Thoracic aorta (tissue), 2 donors: ENCODE data around the gene LRRC27. TPM values are rescaled to one million over a fixed set of nuclear protein-coding genes. Genes with fewer than 3 reads are reported as not detected.
"Not testable (repeated sequence)": the region's sequence is repeated elsewhere in the genome, so short reads cannot be mapped to it uniquely, and the experiment has no call there.

ENCODE experiments used
- ATAC-seq: fragments of 150-250 bp; one replicate; pipeline ENCODE4 v1.8.0; 2017; ENCODE audit warnings: low read depth; ENCODE audit not compliant: insufficient number of reproducible peaks, low FRiP score
- DNase-seq: peaks from one replicate; pipeline ENCODE4 v3.0.0-alpha.2; 2020; ENCODE audit warnings: low spot score
- H3K27ac ChIP-seq, 2 donors: fragments of 200-600 bp; sonication (generic); 1 replicate in 1 of 2; 2 replicates in 1 of 2; pipeline ENCODE4 v1.5.1; 2016; ENCODE audit warnings: mild to moderate bottlenecking in 2 of 2, moderate library complexity in 2 of 2
- H3K27me3 ChIP-seq: fragments of 200-600 bp; sonication (generic); replicated peaks from 2 replicates; pipeline ENCODE4 v1.6.0; 2016; ENCODE audit warnings: mild to moderate bottlenecking; ENCODE audit not compliant: insufficient read depth
- H3K36me3 ChIP-seq: fragments of 200-600 bp; sonication (generic); one replicate; pipeline ENCODE4 v1.5.1; 2016
- H3K4me1 ChIP-seq, 2 donors: fragments of 200-600 bp; sonication (generic); 1 replicate in 1 of 2; 2 replicates in 1 of 2; pipeline versions ENCODE4 v1.5.1 to v1.6.0; 2016; ENCODE audit warnings: low read depth in 2 of 2, mild to moderate bottlenecking in 1 of 2; ENCODE audit not compliant: control insufficient read depth in 1 of 2
- H3K4me3 ChIP-seq: fragments of 200-600 bp; sonication (generic); 2 replicates; pipeline ENCODE4 v1.5.1; 2016; ENCODE audit warnings: mild to moderate bottlenecking
- H3K9me3 ChIP-seq: fragments of 200-600 bp; sonication (generic); 2 replicates; pipeline ENCODE4 v1.5.1; 2016
- total RNA-seq, 2 donors: library from RNA; depleted of rRNA; stranded (reverse); fragments of >200 nt; gene quantifications; one replicate each; pipeline versions ENCODE4 v1.1.0 to v1.2.3, GENCODE V29; 2016
- TF ChIP-seq, protein P1 (sequence below): fragments of 200-600 bp; sonication (generic); IDR thresholded peaks from one replicate; pipeline ENCODE4 v1.5.1; 2019; ENCODE audit warnings: antibody characterized with exemption

Gene LRRC27
- total RNA-seq, 2 donors from 2014 or later: 3.2 to 8.9 TPM

DNA sequence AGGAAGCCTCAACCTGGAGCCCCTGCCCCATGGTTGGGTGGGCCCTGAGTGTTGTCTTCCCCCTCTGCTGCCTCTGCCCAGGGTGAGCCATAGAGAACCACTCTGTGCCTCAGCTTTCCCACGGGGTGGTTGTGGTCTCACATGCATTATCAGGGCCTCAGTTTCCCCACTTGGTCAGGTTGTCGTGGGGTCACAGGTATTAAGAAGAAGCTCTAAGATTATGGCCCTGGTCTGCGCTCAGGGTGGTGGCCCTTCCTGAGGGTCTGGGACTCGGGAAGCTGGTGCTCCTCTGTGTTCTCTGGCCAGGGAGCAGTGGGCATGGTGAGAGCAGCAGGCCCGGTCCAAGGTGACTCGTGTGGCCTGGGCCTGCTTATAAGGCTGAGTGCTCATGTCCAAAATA, 17.8 kb downstream of the LRRC27 start:
- TF ChIP-seq, protein P1, sequence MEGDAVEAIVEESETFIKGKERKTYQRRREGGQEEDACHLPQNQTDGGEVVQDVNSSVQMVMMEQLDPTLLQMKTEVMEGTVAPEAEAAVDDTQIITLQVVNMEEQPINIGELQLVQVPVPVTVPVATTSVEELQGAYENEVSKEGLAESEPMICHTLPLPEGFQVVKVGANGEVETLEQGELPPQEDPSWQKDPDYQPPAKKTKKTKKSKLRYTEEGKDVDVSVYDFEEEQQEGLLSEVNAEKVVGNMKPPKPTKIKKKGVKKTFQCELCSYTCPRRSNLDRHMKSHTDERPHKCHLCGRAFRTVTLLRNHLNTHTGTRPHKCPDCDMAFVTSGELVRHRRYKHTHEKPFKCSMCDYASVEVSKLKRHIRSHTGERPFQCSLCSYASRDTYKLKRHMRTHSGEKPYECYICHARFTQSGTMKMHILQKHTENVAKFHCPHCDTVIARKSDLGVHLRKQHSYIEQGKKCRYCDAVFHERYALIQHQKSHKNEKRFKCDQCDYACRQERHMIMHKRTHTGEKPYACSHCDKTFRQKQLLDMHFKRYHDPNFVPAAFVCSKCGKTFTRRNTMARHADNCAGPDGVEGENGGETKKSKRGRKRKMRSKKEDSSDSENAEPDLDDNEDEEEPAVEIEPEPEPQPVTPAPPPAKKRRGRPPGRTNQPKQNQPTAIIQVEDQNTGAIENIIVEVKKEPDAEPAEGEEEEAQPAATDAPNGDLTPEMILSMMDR: no peak
- H3K36me3 ChIP-seq: no peaks in the 10 kb centered on the region
- H3K4me3 ChIP-seq: no peak overlapping the region
- H3K27ac ChIP-seq: no peak overlapping the region
- no peaks in the 10 kb centered on the region for H3K4me1 ChIP-seq
- DNase-seq: no peak
- no peak for ATAC-seq
- H3K27me3 ChIP-seq: no peaks in the 10 kb centered on the region
- H3K9me3 ChIP-seq: no peaks in the 10 kb centered on the region

DNA sequence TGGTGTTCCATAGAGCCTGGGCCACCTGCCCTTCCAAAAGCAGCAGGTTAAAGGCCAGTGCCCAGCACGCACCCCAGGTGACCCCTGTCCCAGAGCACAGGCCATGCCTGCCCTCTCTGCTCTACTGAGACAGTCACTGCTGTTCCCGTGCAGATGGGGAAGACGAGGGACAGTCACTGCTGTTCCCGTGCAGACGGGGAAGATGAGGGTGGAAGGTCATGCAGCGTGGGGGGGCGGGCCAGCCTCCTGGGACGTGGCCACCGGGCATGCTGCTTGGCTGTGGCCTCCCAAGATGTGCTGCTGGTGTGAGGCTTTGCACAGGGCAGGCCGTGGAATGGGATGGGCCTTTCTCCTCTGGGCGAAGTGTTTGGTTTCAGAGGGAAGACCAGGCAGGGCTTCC, 18.4 kb downstream of the LRRC27 start:
- H3K27ac ChIP-seq: no peak overlapping the region
- TF ChIP-seq, protein P1: no peak
- no peaks in the 10 kb centered on the region for H3K36me3 ChIP-seq
- no peak for ATAC-seq
- no peaks in the 10 kb centered on the region for H3K4me1 ChIP-seq
- no peak overlapping the region for H3K4me3 ChIP-seq
- H3K9me3 ChIP-seq: no peaks in the 10 kb centered on the region
- no peak for DNase-seq
- no peaks in the 10 kb centered on the region for H3K27me3 ChIP-seq

DNA sequence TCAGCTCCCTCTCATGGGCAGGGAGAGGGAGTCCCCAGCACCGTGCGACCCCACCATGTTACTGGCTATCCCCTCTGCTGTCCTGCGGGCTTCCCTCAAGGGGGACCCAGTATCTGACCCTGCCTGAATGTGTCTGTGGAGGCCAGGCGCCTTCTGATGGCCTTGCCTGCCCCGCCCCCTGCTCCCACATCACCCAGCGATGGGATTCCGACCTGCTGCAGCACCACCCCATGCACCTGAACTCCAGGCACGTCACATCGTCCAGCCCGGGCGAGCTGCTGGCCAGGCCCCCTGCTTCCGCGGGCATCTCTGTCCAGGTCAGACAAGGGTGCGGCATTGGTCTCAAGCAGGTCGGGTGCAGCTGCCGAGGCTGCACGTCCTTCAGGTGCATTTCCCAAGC, 19.0 kb downstream of the LRRC27 start:
- TF ChIP-seq, protein P1: no peak
- no peaks in the 10 kb centered on the region for H3K4me1 ChIP-seq
- no peaks in the 10 kb centered on the region for H3K27me3 ChIP-seq
- H3K36me3 ChIP-seq: no peaks in the 10 kb centered on the region
- no peak overlapping the region for H3K4me3 ChIP-seq
- H3K27ac ChIP-seq: no peak overlapping the region
- no peaks in the 10 kb centered on the region for H3K9me3 ChIP-seq
- ATAC-seq (no peak), DNase-seq (no peak)

DNA sequence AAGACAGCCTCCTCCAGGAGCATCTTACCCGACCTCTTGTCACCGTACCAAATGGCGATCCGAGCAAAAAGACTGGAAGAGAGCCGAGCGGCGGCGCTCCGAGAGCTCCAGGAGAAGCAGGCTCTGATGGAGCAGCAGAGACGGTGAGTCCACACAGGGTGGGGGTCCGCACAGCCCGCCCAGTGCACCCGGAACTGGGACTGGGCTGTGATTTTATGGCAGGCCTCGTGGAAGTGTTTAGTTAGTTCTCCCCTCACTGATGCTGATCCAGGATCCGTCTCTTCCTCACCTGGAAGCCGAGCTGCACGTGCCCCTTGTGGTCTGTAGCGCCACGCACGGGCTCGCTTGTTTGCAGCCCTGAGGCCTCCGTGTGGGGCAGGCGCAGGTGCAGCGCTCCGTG, 19.6 kb downstream of the LRRC27 start:
- H3K36me3 ChIP-seq: no peaks in the 10 kb centered on the region

DNA sequence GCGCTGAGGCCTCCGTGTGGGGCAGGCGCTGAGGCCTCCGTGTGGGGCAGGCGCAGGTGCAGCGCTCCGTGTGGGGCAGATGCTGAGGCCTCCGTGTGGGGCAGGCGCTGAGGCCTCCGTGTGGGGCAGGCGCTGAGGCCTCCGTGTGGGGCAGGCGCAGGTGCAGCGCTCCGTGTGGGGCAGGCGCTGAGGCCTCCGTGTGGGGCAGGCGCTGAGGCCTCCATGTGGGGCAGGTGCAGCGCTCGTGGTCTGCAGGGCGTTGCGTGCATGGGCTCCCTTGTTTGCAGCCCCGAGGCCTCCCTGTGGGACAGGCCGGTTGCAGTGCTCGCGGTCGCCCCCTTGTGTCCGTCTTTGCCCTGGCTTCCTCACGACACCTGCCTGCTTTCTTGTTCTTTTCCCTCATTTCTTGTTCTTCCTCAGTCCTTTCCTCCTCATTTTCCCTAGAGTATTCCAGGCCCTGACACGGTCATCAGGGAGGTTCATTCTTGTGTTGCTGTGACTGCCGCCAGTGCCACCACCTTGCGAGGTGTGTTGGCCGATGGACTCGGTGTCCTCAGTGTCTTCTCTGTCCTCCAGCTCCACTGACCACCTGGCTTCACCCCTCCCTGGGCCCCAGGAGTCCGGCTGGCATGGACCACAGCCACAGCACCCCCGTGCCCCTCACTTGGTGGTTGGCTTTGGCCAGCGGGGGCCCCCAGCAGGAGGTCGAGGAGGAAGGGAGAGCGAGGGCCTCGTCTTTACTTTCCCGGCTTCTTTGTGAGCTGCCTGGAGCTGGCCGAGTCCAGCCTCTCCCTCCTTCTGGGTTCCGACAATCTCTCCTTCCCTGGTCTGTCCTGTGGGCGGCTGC, 20.7 kb downstream of the LRRC27 start:
- not testable (repeated sequence) for H3K4me1 ChIP-seq, ATAC-seq, H3K27ac ChIP-seq, H3K9me3 ChIP-seq, H3K36me3 ChIP-seq, H3K4me3 ChIP-seq, H3K27me3 ChIP-seq, DNase-seq
- TF ChIP-seq, protein P1: peak; percentile 68

More for the DNA sequence above, 19.6 kb downstream of the LRRC27 start:
- no peak overlapping the region for H3K27ac ChIP-seq
- ATAC-seq (no peak), DNase-seq (no peak)
- no peaks in the 10 kb centered on the region for H3K4me1 ChIP-seq
- H3K9me3 ChIP-seq: no peaks in the 10 kb centered on the region
- H3K27me3 ChIP-seq: no peaks in the 10 kb centered on the region
- H3K4me3 ChIP-seq: no peak overlapping the region
- TF ChIP-seq, protein P1: no peak
